ENCODE measurements around the gene HIPK1. TPM values are rescaled to one million over a fixed set of nuclear protein-coding genes. Genes with fewer than 3 reads are reported as not detected.

The HIPK1 gene
- total and polyA plus RNA-seq, 10 donors, result 7.1 to 92.3 (median 75.5) TPM

GRCh38 chr1:113904293-113904673 lies 24.8 kb upstream of the HIPK1 start:
- Histone ChIP-seq H3K27me3 (replicated peaks in 1 of 7) (no peaks in the 10 kb centered on the region), H3K27ac (peak overlapping the region; percentile 87 to 98 (median 92)), H3K9me3 (no peaks in the 10 kb centered on the region), H3K4me3 (peak overlapping the region; percentile 64 to 90 (median 74)), H3K36me3 (peaks cover 3 to 61% (median 28%) of the 10 kb centered on the region in 6 donors), H3K4me1 (peaks cover 12 to 92% (median 49%) of the 10 kb centered on the region in 6 donors)
- no peak for TF ChIP-seq POLR2AphosphoS5 (IDR thresholded peaks at IDR 0.05)
- no peak for TF ChIP-seq POLR2A (IDR thresholded peaks at IDR 0.05)
- TF ChIP-seq CTCF (IDR thresholded peaks at IDR 0.05 in 8 of 11, conservative IDR thresholded peaks at IDR 0.05 in 3 of 11), result no peak
- intact Hi-C loops (cut with DNase I; ENCODE audit: low total_unique reads), result loop anchor here (10.0 kb wide), 1 partner anchor 69 kb away; no protein-coding TSS in a partner anchor
- 0 to 2% (median 0%) methylated on average over 11 of the region's 11 CpGs for WGBS, 5 donors
- DNase-seq, result no peak

- 0 to 1% (median 1%) methylated on average over 57 to 67 of the region's 67 CpGs for WGBS, 5 donors
- intact Hi-C loops (cut with DNase I; ENCODE audit: low total_unique reads), result loop anchor here (10.0 kb wide), 1 partner anchor 70 kb away; no protein-coding TSS in a partner anchor
- H3K9me3 ChIP-seq, result no peaks in the 10 kb centered on the region
- peaks cover 12 to 86% (median 50%) of the 10 kb centered on the region in 6 donors for H3K4me1 ChIP-seq
- H3K4me3 ChIP-seq, result peak within 1 kb of the TSS; percentile 64 to 90 (median 82)
- peaks cover 3 to 61% (median 24%) of the 10 kb centered on the region in 6 donors for H3K36me3 ChIP-seq
- no peaks in the 10 kb centered on the region for H3K27me3 ChIP-seq (replicated peaks in 1 of 7)
- TF ChIP-seq POLR2AphosphoS5 (IDR thresholded peaks at IDR 0.05) (peak; percentile 89 to 94 (median 93)), CTCF (IDR thresholded peaks at IDR 0.05 in 8 of 11, conservative IDR thresholded peaks at IDR 0.05 in 3 of 11) (peak; percentile 53 to 97 (median 89)), POLR2A (IDR thresholded peaks at IDR 0.05) (peak in 1 of 3 donors; percentile 55)
- DNase-seq, result peak; percentile 100
- H3K27ac ChIP-seq, result peak within 1 kb of the TSS; percentile 87 to 98 (median 92)
Observed at GRCh38 chr1:113904674-113905434, 24.3 kb upstream of the HIPK1 start, which contains the start of the genes AP4B1 and DCLRE1B. Gene AP4B1 (minus strand): TSS chr1:113904799. CDS start chr1:113904717, 82 bp downstream. Gene DCLRE1B (plus strand): TSS chr1:113905326. CDS start chr1:113905587, 261 bp downstream.

- WGBS, 5 donors, result 0 to 1% (median 1%) methylated on average over 17 of the region's 17 CpGs
- Histone ChIP-seq H3K4me3 (peak overlapping the region; percentile 64 to 90 (median 82)), H3K9me3 (no peaks in the 10 kb centered on the region), H3K27me3 (replicated peaks in 1 of 7) (no peaks in the 10 kb centered on the region), H3K4me1 (peaks cover 12 to 80% (median 49%) of the 10 kb centered on the region in 6 donors), H3K36me3 (peaks cover 3 to 61% (median 23%) of the 10 kb centered on the region in 6 donors), H3K27ac (peak overlapping the region; percentile 87 to 98 (median 92))
- intact Hi-C loops (cut with DNase I; ENCODE audit: low total_unique reads), result loop anchor here (10.0 kb wide), 1 partner anchor 71 kb away; no protein-coding TSS in a partner anchor
- DNase-seq, result peak; percentile 92
- no peak for TF ChIP-seq POLR2AphosphoS5 (IDR thresholded peaks at IDR 0.05)
- TF ChIP-seq CTCF (IDR thresholded peaks at IDR 0.05 in 8 of 11, conservative IDR thresholded peaks at IDR 0.05 in 3 of 11), result peak in 1 of 11 experiments; percentile 8
Observed at GRCh38 chr1:113905435-113905861, 23.7 kb upstream of the HIPK1 start.

Measured in spleen (tissue), 11 donors.